ENCODE results near the gene SENP1.
"Not testable (repeated sequence)": the region's sequence is repeated elsewhere in the genome, so short reads cannot be mapped to it uniquely, and the experiment has no call there.

SENP1 gene

GRCh38 chr12:48115957-48116356, 10.1 kb upstream of the SENP1 start:
- peaks cover 5% of the 10 kb centered on the region for H3F3A ChIP-seq (ENCODE audit: insufficient read depth)
- H3K9me3 ChIP-seq (ENCODE audit: insufficient read depth, low read length), result no peaks in the 10 kb centered on the region
- no peak overlapping the region for H3K4me3 ChIP-seq (ENCODE audit: insufficient read depth, low read length, poor library complexity, severe bottlenecking)
- TF ChIP-seq EZH2phosphoT487 (conservative IDR thresholded peaks at IDR 0.05; ENCODE audit: low read length), result no peak
- TF ChIP-seq CTCF (IDR thresholded peaks at IDR 0.05; ENCODE audit: insufficient read depth, low read length, poor library complexity, severe bottlenecking), result no peak
- peaks cover 14% of the 10 kb centered on the region for H3K79me2 ChIP-seq (ENCODE audit: insufficient read depth, low read length)
- no peaks in the 10 kb centered on the region for H3K36me3 ChIP-seq (ENCODE audit: low read length)
- no peak overlapping the region for H3K4me2 ChIP-seq (ENCODE audit: low read depth, low read length, poor library complexity, severe bottlenecking)
- no peak overlapping the region for H2AFZ ChIP-seq (ENCODE audit: low read depth, low read length, severe bottlenecking)
- no peaks in the 10 kb centered on the region for H4K20me1 ChIP-seq (ENCODE audit: low read depth, low read length)
- H3K9me2 ChIP-seq (replicated peaks; ENCODE audit: insufficient read depth, low read length), result no peaks in the 10 kb centered on the region
- no peak overlapping the region for H3K9ac ChIP-seq (ENCODE audit: low read length)
- H3K27me3 ChIP-seq (ENCODE audit: low read length), result no peaks in the 10 kb centered on the region
- H3K27ac ChIP-seq (ENCODE audit: low read depth, low read length), result no peak overlapping the region

- H3K36me3 ChIP-seq (ENCODE audit: low read length); H3K4me2 ChIP-seq (ENCODE audit: low read depth, low read length, poor library complexity, severe bottlenecking); H3K9ac ChIP-seq (ENCODE audit: low read length); H3K79me2 ChIP-seq (ENCODE audit: insufficient read depth, low read length); H3K9me3 ChIP-seq (ENCODE audit: insufficient read depth, low read length); H3K27ac ChIP-seq (ENCODE audit: low read depth, low read length); H3K9me2 ChIP-seq (replicated peaks; ENCODE audit: insufficient read depth, low read length); H2AFZ ChIP-seq (ENCODE audit: low read depth, low read length, severe bottlenecking); H3K4me3 ChIP-seq (ENCODE audit: insufficient read depth, low read length, poor library complexity, severe bottlenecking); H4K20me1 ChIP-seq (ENCODE audit: low read depth, low read length); H3F3A ChIP-seq (ENCODE audit: insufficient read depth); H3K27me3 ChIP-seq (ENCODE audit: low read length): not testable (repeated sequence)
These were observed 5.4 kb upstream of the SENP1 start for GRCh38 chr12:48111312-48111693.

GRCh38 chr12:48110691-48111311, 4.9 kb upstream of the SENP1 start:
- Histone ChIP-seq H3K9me2 (replicated peaks; ENCODE audit: insufficient read depth, low read length) (no peaks in the 10 kb centered on the region), H3K9me3 (ENCODE audit: insufficient read depth, low read length) (no peaks in the 10 kb centered on the region), H3K27ac (ENCODE audit: low read depth, low read length) (no peak overlapping the region), H3K4me2 (ENCODE audit: low read depth, low read length, poor library complexity, severe bottlenecking) (no peak overlapping the region), H3K4me3 (ENCODE audit: insufficient read depth, low read length, poor library complexity, severe bottlenecking) (no peak overlapping the region), H3K36me3 (ENCODE audit: low read length) (no peaks in the 10 kb centered on the region), H4K20me1 (ENCODE audit: low read depth, low read length) (no peaks in the 10 kb centered on the region), H3K79me2 (ENCODE audit: insufficient read depth, low read length) (no peaks in the 10 kb centered on the region; the same call in 1 of the 2 replicates), H3F3A (ENCODE audit: insufficient read depth) (peaks cover 6% of the 10 kb centered on the region; the same call in 1 of the 2 replicates), H2AFZ (ENCODE audit: low read depth, low read length, severe bottlenecking) (no peak overlapping the region), H3K9ac (ENCODE audit: low read length) (no peak overlapping the region), H3K27me3 (ENCODE audit: low read length) (no peaks in the 10 kb centered on the region)
- TF ChIP-seq CTCF (IDR thresholded peaks at IDR 0.05; ENCODE audit: insufficient read depth, low read length, poor library complexity, severe bottlenecking) (no peak), EZH2phosphoT487 (conservative IDR thresholded peaks at IDR 0.05; ENCODE audit: low read length) (no peak)

GRCh38 chr12:48109424-48109823, 3.5 kb upstream of the SENP1 start:
- no peaks in the 10 kb centered on the region for H3K27me3 ChIP-seq (ENCODE audit: low read length)
- no peaks in the 10 kb centered on the region for H4K20me1 ChIP-seq (ENCODE audit: low read depth, low read length)
- no peak overlapping the region for H3K9ac ChIP-seq (ENCODE audit: low read length)
- H3F3A ChIP-seq (ENCODE audit: insufficient read depth), result peaks cover 12% of the 10 kb centered on the region; the same call in 1 of the 2 replicates
- no peaks in the 10 kb centered on the region for H3K9me3 ChIP-seq (ENCODE audit: insufficient read depth, low read length)
- H3K4me2 ChIP-seq (ENCODE audit: low read depth, low read length, poor library complexity, severe bottlenecking), result no peak overlapping the region
- H3K79me2 ChIP-seq (ENCODE audit: insufficient read depth, low read length), result peaks cover 13% of the 10 kb centered on the region
- H3K27ac ChIP-seq (ENCODE audit: low read depth, low read length), result no peak overlapping the region
- no peaks in the 10 kb centered on the region for H3K9me2 ChIP-seq (replicated peaks; ENCODE audit: insufficient read depth, low read length)
- TF ChIP-seq CTCF (IDR thresholded peaks at IDR 0.05; ENCODE audit: insufficient read depth, low read length, poor library complexity, severe bottlenecking) (no peak), EZH2phosphoT487 (conservative IDR thresholded peaks at IDR 0.05; ENCODE audit: low read length) (no peak)
- H3K36me3 ChIP-seq (ENCODE audit: low read length), result no peaks in the 10 kb centered on the region
- no peak overlapping the region for H3K4me3 ChIP-seq (ENCODE audit: insufficient read depth, low read length, poor library complexity, severe bottlenecking)
- no peak overlapping the region for H2AFZ ChIP-seq (ENCODE audit: low read depth, low read length, severe bottlenecking)

All from SU-DHL-6 (cell line).